HG02943 (cell line): ENCODE results near the gene RNASEH2A.
A peak's percentile ranks its signal among the peaks of the same experiment; 100 is the strongest.

Experiments
- ATAC-seq: cut with Tn5 transposase; IDR thresholded peaks from one replicate; pipeline ENCODE4 v1.9.1; 2021; ENCODE audit warnings: mild to moderate bottlenecking, low read depth, moderate library complexity; ENCODE audit not compliant: unreplicated experiment

The RNASEH2A gene

GRCh38 chr19:12782424-12783290, 23.7 kb upstream of the RNASEH2A start:
- ATAC-seq: no peak

DNA sequence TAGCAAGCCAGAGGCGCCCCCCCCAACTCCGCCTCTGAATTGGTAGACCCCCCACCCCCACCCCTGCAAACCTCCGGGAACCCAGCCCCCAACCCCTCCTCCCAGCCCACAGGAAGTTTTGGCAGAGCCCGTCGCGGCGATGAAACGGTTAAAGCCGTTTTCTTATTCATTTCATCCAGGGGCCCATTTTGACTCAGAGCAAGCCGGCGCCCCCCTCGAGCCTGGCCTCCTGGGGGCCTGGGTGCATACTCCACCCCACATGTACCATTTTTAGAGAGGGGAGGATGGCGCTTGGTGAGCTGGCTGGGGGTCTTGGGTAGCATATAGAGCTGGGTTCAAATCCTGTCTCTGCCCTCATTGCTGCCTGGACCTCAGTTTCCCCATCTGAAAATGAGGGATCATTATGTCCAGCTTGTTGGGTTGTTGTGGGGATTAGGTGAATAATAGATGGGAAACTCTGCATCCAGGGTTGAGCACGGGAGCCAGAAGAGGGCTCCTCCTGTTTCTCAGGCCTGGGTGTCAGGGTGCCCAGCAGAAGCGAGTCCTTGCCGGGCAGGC, 23.0 kb upstream of the RNASEH2A start:
- ATAC-seq: no peak

GRCh38 chr19:12783849-12784393, 22.5 kb upstream of the RNASEH2A start:
- ATAC-seq: no peak

DNA sequence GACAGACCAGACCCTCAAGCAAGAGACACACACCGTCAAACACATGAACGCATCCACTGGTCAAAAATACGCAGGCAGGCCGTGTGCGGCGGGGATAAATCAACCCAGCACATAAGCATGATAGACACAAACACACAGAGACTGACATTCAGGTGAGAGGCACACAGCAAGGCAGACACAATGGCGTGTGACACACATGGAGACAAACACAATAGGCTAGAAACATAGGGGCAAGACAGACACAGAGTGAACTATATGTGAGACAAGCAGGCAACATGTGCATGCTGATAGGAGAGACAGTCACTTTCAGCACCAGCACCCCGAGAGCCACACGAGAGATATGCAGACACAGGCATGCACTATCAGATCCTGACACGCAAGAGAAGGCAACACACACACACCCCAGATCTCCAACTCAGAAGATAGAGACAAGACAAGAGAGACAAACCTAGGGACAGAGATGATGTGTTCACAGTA, 22.0 kb upstream of the RNASEH2A start:
- ATAC-seq: no peak

DNA sequence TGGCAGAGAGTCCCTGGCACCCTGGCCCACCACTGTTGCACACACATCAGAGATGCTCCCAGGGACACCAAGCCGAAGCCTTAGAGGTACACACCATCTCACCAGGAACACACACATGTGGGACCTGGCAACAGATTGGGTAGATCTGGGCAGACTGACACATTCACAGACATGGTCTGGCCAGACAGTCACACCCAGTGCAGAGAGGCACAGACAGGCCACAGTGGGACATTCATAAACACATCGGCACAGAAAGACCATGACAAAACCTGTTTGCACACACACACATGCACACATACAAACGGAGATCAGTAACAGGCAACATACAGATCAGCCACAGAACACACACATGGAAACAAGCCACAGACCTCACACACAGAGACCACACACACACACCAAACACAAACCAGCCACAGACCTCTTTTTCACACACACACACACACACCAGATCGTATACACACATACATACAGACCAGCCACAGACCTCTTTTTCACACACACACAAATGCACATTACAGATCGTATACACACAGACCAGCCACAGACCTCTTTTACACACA, 21.4 kb upstream of the RNASEH2A start:
- ATAC-seq: no peak

- no peak for ATAC-seq
Observed at GRCh38 chr19:12785431-12786031, 20.9 kb upstream of the RNASEH2A start.

DNA sequence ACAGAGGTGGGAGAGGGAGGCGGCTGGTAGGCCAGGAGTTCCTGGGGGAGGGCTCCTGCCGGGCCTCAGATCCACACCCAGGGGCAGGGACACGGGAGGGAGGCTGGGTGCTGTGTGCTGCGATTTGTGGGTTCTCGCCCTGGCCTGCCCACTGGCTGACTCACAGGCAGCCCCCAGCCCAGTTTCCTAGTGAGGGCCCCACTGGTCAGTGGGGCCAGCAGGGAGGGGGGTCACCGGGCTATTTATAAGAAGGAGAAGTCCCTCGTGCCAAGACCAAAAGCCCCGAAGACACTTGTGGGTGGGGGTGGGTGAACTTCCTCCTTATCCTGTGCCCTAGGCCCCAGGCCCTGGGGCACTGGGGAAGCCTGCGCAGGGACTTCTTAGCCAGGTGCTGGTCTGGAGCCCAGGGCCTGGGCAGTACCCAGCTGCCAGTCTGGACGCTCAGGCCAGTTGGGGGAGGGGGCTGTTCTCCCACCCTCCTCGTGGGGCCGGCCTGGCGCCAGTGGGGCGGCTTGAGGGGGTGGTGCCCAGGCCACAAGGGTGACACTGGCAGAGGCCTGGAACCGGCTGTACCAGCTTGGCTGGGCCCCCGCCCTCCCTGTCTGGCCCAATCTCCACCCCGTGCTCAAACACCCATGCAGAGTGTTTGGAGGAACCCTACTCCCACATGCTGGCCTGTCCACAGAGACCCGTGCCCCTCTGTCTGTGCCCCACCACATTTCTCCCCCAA, 20.1 kb upstream of the RNASEH2A start:
- ATAC-seq: no peak

- ATAC-seq: no peak
Observed at GRCh38 chr19:12786952-12787351, 19.4 kb upstream of the RNASEH2A start.

- no peak for ATAC-seq
Observed at GRCh38 chr19:12787458-12787857, 18.9 kb upstream of the RNASEH2A start.

GRCh38 chr19:12788042-12788681, 18.2 kb upstream of the RNASEH2A start:
- no peak for ATAC-seq

- no peak for ATAC-seq
Observed at GRCh38 chr19:12788682-12789097, 17.7 kb upstream of the RNASEH2A start.

GRCh38 chr19:12789098-12789903, 17.1 kb upstream of the RNASEH2A start:
- ATAC-seq: peak; percentile 0

GRCh38 chr19:12789904-12790619, 16.3 kb upstream of the RNASEH2A start:
- peak; percentile 32 for ATAC-seq

- ATAC-seq: no peak
Observed at GRCh38 chr19:12790628-12791344, 15.6 kb upstream of the RNASEH2A start.

DNA sequence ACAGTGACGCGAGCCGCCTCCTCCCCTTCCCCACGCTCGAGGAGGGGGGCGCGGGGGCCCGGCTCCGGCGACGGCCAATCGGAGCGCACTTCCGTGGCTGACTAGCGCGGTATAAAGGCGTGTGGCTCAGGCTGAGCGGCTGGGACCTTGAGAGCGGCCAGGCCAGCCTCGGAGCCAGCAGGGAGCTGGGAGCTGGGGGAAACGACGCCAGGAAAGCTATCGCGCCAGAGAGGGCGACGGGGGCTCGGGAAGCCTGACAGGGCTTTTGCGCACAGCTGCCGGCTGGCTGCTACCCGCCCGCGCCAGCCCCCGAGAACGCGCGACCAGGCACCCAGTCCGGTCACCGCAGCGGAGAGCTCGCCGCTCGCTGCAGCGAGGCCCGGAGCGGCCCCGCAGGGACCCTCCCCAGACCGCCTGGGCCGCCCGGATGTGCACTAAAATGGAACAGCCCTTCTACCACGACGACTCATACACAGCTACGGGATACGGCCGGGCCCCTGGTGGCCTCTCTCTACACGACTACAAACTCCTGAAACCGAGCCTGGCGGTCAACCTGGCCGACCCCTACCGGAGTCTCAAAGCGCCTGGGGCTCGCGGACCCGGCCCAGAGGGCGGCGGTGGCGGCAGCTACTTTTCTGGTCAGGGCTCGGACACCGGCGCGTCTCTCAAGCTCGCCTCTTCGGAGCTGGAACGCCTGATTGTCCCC, 14.9 kb upstream of the RNASEH2A start, which contains the start of gene JUNB:
JUNB (plus strand) TSS at position 142 of the 706 bp plus-strand sequence; CDS start at position 428, 286 bp downstream.
- no peak for ATAC-seq

DNA sequence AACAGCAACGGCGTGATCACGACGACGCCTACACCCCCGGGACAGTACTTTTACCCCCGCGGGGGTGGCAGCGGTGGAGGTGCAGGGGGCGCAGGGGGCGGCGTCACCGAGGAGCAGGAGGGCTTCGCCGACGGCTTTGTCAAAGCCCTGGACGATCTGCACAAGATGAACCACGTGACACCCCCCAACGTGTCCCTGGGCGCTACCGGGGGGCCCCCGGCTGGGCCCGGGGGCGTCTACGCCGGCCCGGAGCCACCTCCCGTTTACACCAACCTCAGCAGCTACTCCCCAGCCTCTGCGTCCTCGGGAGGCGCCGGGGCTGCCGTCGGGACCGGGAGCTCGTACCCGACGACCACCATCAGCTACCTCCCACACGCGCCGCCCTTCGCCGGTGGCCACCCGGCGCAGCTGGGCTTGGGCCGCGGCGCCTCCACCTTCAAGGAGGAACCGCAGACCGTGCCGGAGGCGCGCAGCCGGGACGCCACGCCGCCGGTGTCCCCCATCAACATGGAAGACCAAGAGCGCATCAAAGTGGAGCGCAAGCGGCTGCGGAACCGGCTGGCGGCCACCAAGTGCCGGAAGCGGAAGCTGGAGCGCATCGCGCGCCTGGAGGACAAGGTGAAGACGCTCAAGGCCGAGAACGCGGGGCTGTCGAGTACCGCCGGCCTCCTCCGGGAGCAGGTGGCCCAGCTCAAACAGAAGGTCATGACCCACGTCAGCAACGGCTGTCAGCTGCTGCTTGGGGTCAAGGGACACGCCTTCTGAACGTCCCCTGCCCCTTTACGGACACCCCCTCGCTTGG, 14.1 kb upstream of the RNASEH2A start:
- ATAC-seq: no peak
